Measurements from ENCODE around the gene PFKFB3. TPM values are rescaled to one million over a fixed set of nuclear protein-coding genes. Genes with fewer than 3 reads are reported as not detected.
A peak's percentile ranks its signal among the peaks of the same experiment; 100 is the strongest.

PFKFB3 gene
- total and polyA plus RNA-seq, 2 of the 13 experiments (the other 11 are each of a cell fraction or from before 2014, with no cell fraction given): 1.2 to 13.3 TPM

- no peak for TF ChIP-seq SETDB1 (CRISPR knock-in tag; IDR thresholded peaks at IDR 0.05; ENCODE audit: borderline replicate concordance)
- TF ChIP-seq ATRX (CRISPR knock-in tag; IDR thresholded peaks at IDR 0.05; ENCODE audit: borderline replicate concordance): no peak
- peak; percentile 99 for TF ChIP-seq SKI (IDR thresholded peaks at IDR 0.05; ENCODE audit: partially characterized antibody)
- TF ChIP-seq FOXO4 (CRISPR knock-in tag; conservative IDR thresholded peaks at IDR 0.05): no peak
- TF ChIP-seq ZNF570 (CRISPR knock-in tag; IDR thresholded peaks at IDR 0.05; ENCODE audit: borderline replicate concordance): no peak
- TF ChIP-seq WIZ (CRISPR knock-in tag; IDR thresholded peaks at IDR 0.05): no peak
- TF ChIP-seq HOXA7 (CRISPR knock-in tag; IDR thresholded peaks at IDR 0.05): no peak
- no peak for TF ChIP-seq POLR2AphosphoS2 (IDR thresholded peaks at IDR 0.05; ENCODE audit: low read depth, low read length)
- no peak for TF ChIP-seq ZBTB33 (CRISPR knock-in tag; IDR thresholded peaks at IDR 0.05)
- TF ChIP-seq HNF1B (CRISPR knock-in tag; IDR thresholded peaks at IDR 0.05): peak; percentile 97
- no peak for TF ChIP-seq SP140L (CRISPR knock-in tag; IDR thresholded peaks at IDR 0.05; ENCODE audit: borderline replicate concordance)
- TF ChIP-seq ZBTB44 (CRISPR knock-in tag; IDR thresholded peaks at IDR 0.05): no peak
- TF ChIP-seq ZNF232 (CRISPR knock-in tag; IDR thresholded peaks at IDR 0.05; ENCODE audit: borderline replicate concordance): no peak
- TF ChIP-seq ZSCAN30 (CRISPR knock-in tag; IDR thresholded peaks at IDR 0.05): no peak
- no peak for TF ChIP-seq DBP (CRISPR knock-in tag; IDR thresholded peaks at IDR 0.05; ENCODE audit: not compliant biosample characterization)
- no peak for TF ChIP-seq NFKB2 (CRISPR knock-in tag; IDR thresholded peaks at IDR 0.05; ENCODE audit: borderline replicate concordance)
- TF ChIP-seq MXD3 (CRISPR knock-in tag; IDR thresholded peaks at IDR 0.05): no peak
- TF ChIP-seq HIVEP1 (CRISPR knock-in tag; IDR thresholded peaks at IDR 0.05): 0 out of 2 replicates have a peak, but pooled peaks have one; percentile 60
- TF ChIP-seq ZNF776 (CRISPR knock-in tag; IDR thresholded peaks at IDR 0.05): no peak
- no peak for TF ChIP-seq ZFP41 (CRISPR knock-in tag; IDR thresholded peaks at IDR 0.05; ENCODE audit: borderline replicate concordance)
- TF ChIP-seq KDM3A (CRISPR knock-in tag; IDR thresholded peaks at IDR 0.05; ENCODE audit: low read depth): no peak
- TF ChIP-seq SAP130 (CRISPR knock-in tag; IDR thresholded peaks at IDR 0.05; ENCODE audit: low read depth): peak; percentile 78
- no peak for TF ChIP-seq STAT5B (CRISPR knock-in tag; IDR thresholded peaks at IDR 0.05)
These were observed 77.0 kb downstream of the PFKFB3 start (continued) for GRCh38 chr10:6279540-6280267.
